Stomach smooth muscle (tissue), 2 donors: Measurements from ENCODE around the gene CLCN4.

Experiments
- H3K27ac ChIP-seq: one replicate; pipeline ENCODE4 v1.7.0; 2013; ENCODE audit warnings: mild to moderate bottlenecking, low read length, inconsistent platforms
- H3K27me3 ChIP-seq, 2 donors: one replicate each; pipeline ENCODE4 v1.7.0; 2013; ENCODE audit warnings: low read length in 2 of 2; ENCODE audit not compliant: insufficient read depth in 2 of 2, control insufficient read depth in 1 of 2
- H3K36me3 ChIP-seq, 2 donors: one replicate each; pipeline ENCODE4 v1.7.0; 2013; ENCODE audit warnings: low read length in 2 of 2; ENCODE audit not compliant: control insufficient read depth in 2 of 2, insufficient read depth in 2 of 2
- H3K4me1 ChIP-seq: one replicate; pipeline ENCODE4 v1.7.0; 2013; ENCODE audit warnings: low read length; ENCODE audit not compliant: control insufficient read depth, insufficient read depth
- H3K4me3 ChIP-seq, 2 donors: one replicate each; pipeline ENCODE4 v1.7.0; 2013; ENCODE audit warnings: low read length in 2 of 2
- H3K9ac ChIP-seq, 2 donors: one replicate each; pipeline ENCODE4 v1.7.0; 2013; ENCODE audit warnings: low read length in 2 of 2, mild to moderate bottlenecking in 1 of 2
- H3K9me3 ChIP-seq, 2 donors: one replicate each; pipeline ENCODE4 v1.7.0; 2013; ENCODE audit warnings: low read length in 2 of 2; ENCODE audit not compliant: control insufficient read depth in 2 of 2
- donor health status: healthy.
- donor health status: Pancreatic carcinoma.

The CLCN4 gene

DNA sequence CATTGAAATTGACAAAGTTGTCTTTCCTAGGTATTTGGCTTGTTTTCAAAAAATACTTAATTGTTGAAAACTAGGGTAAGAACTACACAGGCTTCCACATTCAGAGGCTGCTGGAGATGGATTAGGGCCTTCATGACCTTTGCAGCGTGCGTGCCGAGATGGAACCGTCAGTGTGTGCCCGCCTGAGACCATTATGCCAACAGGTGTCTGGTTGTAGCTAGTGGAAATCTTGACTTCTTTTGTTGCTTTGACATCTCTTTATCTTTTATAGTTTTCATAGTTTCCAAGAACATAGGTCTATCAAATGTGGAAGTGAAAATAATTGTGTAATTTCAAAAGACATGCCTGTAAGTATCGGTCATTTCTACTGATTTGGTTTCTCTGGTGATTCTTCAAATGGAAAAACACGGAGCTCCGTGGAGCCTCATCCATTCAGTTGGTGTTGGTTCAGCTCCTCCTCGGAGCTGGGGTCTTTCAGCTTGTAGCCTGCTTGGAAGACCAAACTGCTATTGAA is 38.9 kb upstream of the CLCN4 start:
- peak overlapping the region; percentile 66 for H3K27ac ChIP-seq
- H3K36me3 ChIP-seq: peaks cover 4 to 6% of the 10 kb centered on the region in 2 donors
- peaks cover 33% of the 10 kb centered on the region for H3K4me1 ChIP-seq
- no peak overlapping the region for H3K9ac ChIP-seq
- H3K4me3 ChIP-seq: no peak overlapping the region
- no peaks in the 10 kb centered on the region for H3K9me3 ChIP-seq
- H3K27me3 ChIP-seq: peaks cover 0 to 3% of the 10 kb centered on the region in 2 donors

GRCh38 chrX:10118530-10118929 is 38.2 kb upstream of the CLCN4 start:
- Histone ChIP-seq H3K9me3 (no peaks in the 10 kb centered on the region), H3K27me3 (peaks cover 0 to 2% of the 10 kb centered on the region in 2 donors), H3K4me3 (no peak overlapping the region), H3K36me3 (peaks cover 4 to 6% of the 10 kb centered on the region in 2 donors), H3K9ac (no peak overlapping the region), H3K4me1 (peaks cover 33% of the 10 kb centered on the region), H3K27ac (peak overlapping the region; percentile 66)

- Histone ChIP-seq H3K27ac (peak overlapping the region; percentile 66), H3K4me3 (no peak overlapping the region)
Measured at GRCh38 chrX:10119399-10119990, 37.3 kb upstream of the CLCN4 start.

DNA sequence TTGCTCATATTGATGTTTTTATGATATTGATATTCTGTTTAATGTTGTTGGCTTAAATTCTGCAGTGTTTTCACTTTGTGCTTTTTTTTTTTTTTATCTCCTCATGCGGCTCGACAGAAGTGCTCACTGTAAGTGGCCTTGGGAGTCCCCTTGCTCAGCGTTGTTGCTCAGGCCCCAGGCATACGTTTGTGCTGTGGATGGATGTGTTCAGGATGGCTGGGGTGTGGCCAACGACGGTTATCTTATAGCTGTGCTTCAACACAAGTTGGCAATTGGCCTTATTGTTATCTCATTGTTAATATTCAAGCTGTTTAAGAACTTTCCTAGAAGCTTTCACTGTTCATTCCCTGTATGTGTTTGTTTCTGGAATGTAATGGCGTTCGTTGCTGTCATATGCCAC is 36.4 kb upstream of the CLCN4 start:
- Histone ChIP-seq H3K27me3 (peaks cover 0 to 5% of the 10 kb centered on the region in 2 donors), H3K4me1 (peaks cover 28% of the 10 kb centered on the region), H3K27ac (peak overlapping the region; percentile 24), H3K9me3 (no peaks in the 10 kb centered on the region), H3K9ac (no peak overlapping the region), H3K36me3 (peaks cover 6 to 9% of the 10 kb centered on the region in 2 donors), H3K4me3 (no peak overlapping the region)

More at GRCh38 chrX:10119399-10119990, 37.3 kb upstream of the CLCN4 start:
- Histone ChIP-seq H3K36me3 (peaks cover 6% of the 10 kb centered on the region in 2 donors), H3K9me3 (no peaks in the 10 kb centered on the region), H3K27me3 (peaks cover 0 to 3% of the 10 kb centered on the region in 2 donors), H3K4me1 (peaks cover 33% of the 10 kb centered on the region), H3K9ac (no peak overlapping the region)

DNA sequence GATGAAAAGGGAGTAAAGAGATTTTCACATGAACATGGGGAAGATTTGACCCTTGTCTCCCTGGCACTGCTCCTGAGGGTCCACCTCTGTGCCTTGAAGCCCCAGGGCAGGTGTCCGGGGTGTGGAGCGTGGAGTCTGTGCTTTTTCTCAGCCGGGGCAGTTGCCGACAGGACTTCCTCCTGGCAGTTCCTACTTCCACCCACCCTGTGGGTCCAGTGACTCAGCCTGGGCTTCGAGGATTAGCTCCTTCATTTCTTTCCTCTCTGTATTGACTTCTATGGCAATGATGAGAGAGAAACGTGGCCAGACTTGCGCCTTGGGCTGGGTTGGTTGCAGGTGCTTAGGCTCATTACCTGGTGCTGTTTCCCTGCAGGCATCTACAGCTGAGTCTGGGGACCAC is 35.9 kb upstream of the CLCN4 start:
- H3K9ac ChIP-seq: no peak overlapping the region
- peak overlapping the region; percentile 24 for H3K27ac ChIP-seq
- no peaks in the 10 kb centered on the region for H3K9me3 ChIP-seq
- H3K27me3 ChIP-seq: peaks cover 0 to 5% of the 10 kb centered on the region in 2 donors
- peaks cover 6 to 9% of the 10 kb centered on the region in 2 donors for H3K36me3 ChIP-seq
- peaks cover 28% of the 10 kb centered on the region for H3K4me1 ChIP-seq
- H3K4me3 ChIP-seq: no peak overlapping the region

- H3K27ac ChIP-seq: no peak overlapping the region
- peaks cover 6 to 10% of the 10 kb centered on the region in 2 donors for H3K36me3 ChIP-seq
Measured at GRCh38 chrX:10121787-10122186, 35.0 kb upstream of the CLCN4 start.

GRCh38 chrX:10124506-10125247 is 32.1 kb upstream of the CLCN4 start:
- Histone ChIP-seq H3K4me1 (peaks cover 21% of the 10 kb centered on the region), H3K9ac (no peak overlapping the region), H3K27me3 (peaks cover 0 to 8% of the 10 kb centered on the region in 2 donors), H3K27ac (no peak overlapping the region), H3K4me3 (no peak overlapping the region), H3K9me3 (no peaks in the 10 kb centered on the region), H3K36me3 (peaks cover 17 to 24% of the 10 kb centered on the region in 2 donors)

More at GRCh38 chrX:10121787-10122186, 35.0 kb upstream of the CLCN4 start:
- Histone ChIP-seq H3K4me1 (peaks cover 30% of the 10 kb centered on the region), H3K9me3 (no peaks in the 10 kb centered on the region), H3K27me3 (peaks cover 0 to 4% of the 10 kb centered on the region in 2 donors), H3K4me3 (no peak overlapping the region), H3K9ac (no peak overlapping the region)

DNA sequence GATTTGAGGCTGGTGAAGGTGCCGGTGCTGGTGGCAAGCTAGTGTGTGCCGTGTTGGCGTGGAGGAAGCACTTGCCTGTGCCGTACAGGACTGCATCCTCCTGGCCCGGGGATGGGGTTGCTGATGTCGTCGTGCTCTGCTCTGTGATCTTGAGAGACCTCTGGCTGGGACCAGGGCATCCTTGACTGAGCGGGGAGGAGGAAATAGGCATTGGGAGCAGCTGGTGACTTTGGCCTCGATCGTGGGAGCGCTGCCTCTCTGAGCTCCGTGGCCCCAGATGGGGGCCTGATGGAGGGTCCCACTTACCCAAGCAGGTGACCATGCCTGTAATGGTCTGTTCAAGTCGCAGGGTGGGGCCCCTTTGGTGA is 31.5 kb upstream of the CLCN4 start:
- H3K36me3 ChIP-seq: peaks cover 21 to 29% of the 10 kb centered on the region in 2 donors
- H3K9me3 ChIP-seq: no peaks in the 10 kb centered on the region
- H3K4me1 ChIP-seq: peaks cover 19% of the 10 kb centered on the region
- no peak overlapping the region for H3K4me3 ChIP-seq
- no peak overlapping the region for H3K27ac ChIP-seq
- peaks cover 0 to 8% of the 10 kb centered on the region in 2 donors for H3K27me3 ChIP-seq
- no peak overlapping the region for H3K9ac ChIP-seq

DNA sequence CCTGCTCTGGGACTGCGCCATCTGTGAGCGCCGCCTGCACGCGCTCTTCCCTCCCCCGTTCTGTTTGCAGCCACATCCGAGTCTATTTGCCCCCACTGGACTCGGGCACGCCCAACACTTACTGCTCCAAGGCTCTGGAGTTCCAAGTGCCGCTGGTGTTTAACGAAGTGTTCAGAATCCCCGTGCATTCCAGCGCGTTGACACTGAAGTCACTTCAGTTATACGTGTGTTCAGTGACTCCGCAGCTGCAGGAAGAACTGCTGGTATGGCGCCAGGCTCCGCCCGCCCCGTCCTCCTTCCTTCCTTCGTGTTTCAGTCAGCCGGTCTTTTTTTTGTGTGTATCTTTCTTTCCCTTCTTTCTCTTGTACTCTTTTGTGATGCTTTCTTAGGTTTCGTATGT is 30.7 kb upstream of the CLCN4 start:
- Histone ChIP-seq H3K27ac (no peak overlapping the region), H3K4me3 (no peak overlapping the region), H3K36me3 (peaks cover 23 to 28% of the 10 kb centered on the region in 2 donors), H3K4me1 (peaks cover 11% of the 10 kb centered on the region), H3K9me3 (no peaks in the 10 kb centered on the region), H3K27me3 (peaks cover 0 to 10% of the 10 kb centered on the region in 2 donors), H3K9ac (no peak overlapping the region)

DNA sequence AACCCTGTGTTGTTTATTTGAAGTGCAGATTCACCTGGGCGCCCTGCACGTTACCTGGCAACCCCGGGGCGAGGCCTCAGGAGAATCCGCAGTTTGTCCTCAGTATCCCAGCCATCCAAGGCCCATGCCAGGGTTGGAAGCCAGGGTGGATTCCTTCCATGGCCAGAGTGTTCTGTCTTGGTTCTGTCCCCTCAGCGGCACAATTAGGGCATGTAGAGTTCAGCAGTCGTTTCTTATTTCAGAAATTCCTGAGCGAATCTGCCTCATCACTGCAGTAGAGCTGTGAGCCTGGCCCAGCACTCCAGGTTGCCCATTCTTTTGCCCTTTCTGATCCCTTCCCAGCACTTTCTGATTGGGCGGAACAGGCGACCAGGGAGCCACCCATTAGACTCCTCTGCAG is 29.9 kb upstream of the CLCN4 start:
- peaks cover 5% of the 10 kb centered on the region for H3K4me1 ChIP-seq
- H3K27me3 ChIP-seq: peaks cover 0 to 10% of the 10 kb centered on the region in 2 donors
- H3K9ac ChIP-seq: no peak overlapping the region
- no peak overlapping the region for H3K27ac ChIP-seq
- peaks cover 23 to 29% of the 10 kb centered on the region in 2 donors for H3K36me3 ChIP-seq
- H3K4me3 ChIP-seq: no peak overlapping the region
- H3K9me3 ChIP-seq: no peaks in the 10 kb centered on the region
